Uterus (tissue), 4 donors: ENCODE data around the gene ZCCHC18. TPM values are rescaled to one million over a fixed set of nuclear protein-coding genes. Genes with fewer than 3 reads are reported as not detected.

Experiments
- DNase-seq, 2 donors: peaks; one replicate each; pipeline ENCODE4 v3.0.0-alpha.2; 2019 to 2020
- H3K27ac ChIP-seq, 2 donors: fragments of 200-600 bp; sonication (generic); 1 replicate in 1 of 2; 2 replicates in 1 of 2; pipeline ENCODE4 v1.5.1; 2016 to 2018
- H3K27me3 ChIP-seq, 2 donors: fragments of 200-600 bp; sonication (generic); one replicate each; pipeline ENCODE4 v1.5.1; 2018 to 2019; ENCODE audit warnings: control low read depth in 1 of 2
- H3K36me3 ChIP-seq, 2 donors: fragments of 200-600 bp; sonication (generic); one replicate each; pipeline ENCODE4 v1.5.1; 2019; ENCODE audit warnings: control low read depth in 1 of 2
- H3K4me1 ChIP-seq, 2 donors: fragments of 200-600 bp; sonication (generic); one replicate each; pipeline ENCODE4 v1.5.1; 2018 to 2019; ENCODE audit warnings: control low read depth in 1 of 2
- H3K4me3 ChIP-seq, 2 donors: fragments of 200-600 bp; sonication (generic); 1 replicate in 1 of 2; 2 replicates in 1 of 2; pipeline ENCODE4 v1.5.1; 2018 to 2019; ENCODE audit warnings: mild to moderate bottlenecking in 1 of 2
- H3K9me3 ChIP-seq, 2 donors: fragments of 200-600 bp; sonication (generic); one replicate each; pipeline ENCODE4 v1.5.1; 2019; ENCODE audit warnings: control low read depth in 1 of 2
- POLR2A ChIP-seq, 2 donors: fragments of 450-650 bp; IDR thresholded peaks; one replicate each; pipeline ENCODE4 v1.6.1; 2016; ENCODE audit warnings: antibody characterized with exemption in 2 of 2, mild to moderate bottlenecking in 1 of 2, moderate library complexity in 1 of 2
- intact Hi-C: fragments of 100-400 bp; cut with DNase I; formaldehyde crosslinking; loops from one replicate; pipeline ENCODE4 v1.15.1; 2023; ENCODE audit warnings: low total_unique reads
- total RNA-seq, 4 donors: library from RNA; depleted of rRNA in 3 of 4; stranded (reverse); fragments of >200 nt in 3 of 4; gene quantifications; one replicate each; pipeline versions ENCODE4 v1.1.0 to v1.2.4, GENCODE V29; 2014 to 2023
- TF ChIP-seq, protein P1 (sequence below), 4 experiments: fragments of 200-600 bp in 2 of 4; fragments of 450-650 bp in 2 of 4; sonication (generic) in 2 of 4; IDR thresholded peaks; one replicate each; pipeline ENCODE4 v1.5.1; 2016 to 2019; ENCODE audit warnings: antibody characterized with exemption in 4 of 4, mild to moderate bottlenecking in 2 of 4, moderate library complexity in 1 of 4
- donor health status: DM: yes; HTN: yes; CAD: no.

Gene ZCCHC18
- total RNA-seq, 4 donors from 2014 or later, result 3.7 to 7.2 TPM; not detected in 2

DNA sequence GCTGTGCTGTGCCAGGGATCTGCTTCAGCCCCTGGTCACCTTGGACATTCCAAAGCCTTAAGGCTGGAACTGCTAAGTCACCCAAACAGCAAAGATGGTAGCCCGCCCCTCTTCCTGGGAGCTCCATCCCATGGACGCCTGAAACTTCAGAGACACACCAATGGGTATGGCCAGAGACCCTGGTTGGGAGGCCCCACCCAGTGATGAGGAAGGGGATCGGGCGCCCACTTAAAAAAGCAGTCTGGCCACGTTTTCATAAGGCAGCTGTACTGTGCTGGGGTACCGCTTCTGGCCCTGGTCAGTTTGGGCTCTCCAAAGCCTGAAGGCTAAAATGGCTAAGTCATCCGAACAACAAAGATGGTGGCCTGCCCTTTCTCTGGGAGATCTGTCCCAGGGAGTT, 26.8 kb upstream of the ZCCHC18 start:
- DNase-seq, result no peak
- Histone ChIP-seq H3K27ac (no peak overlapping the region), H3K4me1 (no peaks in the 10 kb centered on the region), H3K9me3 (no peaks in the 10 kb centered on the region), H3K36me3 (no peaks in the 10 kb centered on the region), H3K4me3 (no peak overlapping the region), H3K27me3 (peaks cover 0 to under 1% of the 10 kb centered on the region in 2 donors)
- intact Hi-C loops, result no loop called here
- TF ChIP-seq, protein P1, sequence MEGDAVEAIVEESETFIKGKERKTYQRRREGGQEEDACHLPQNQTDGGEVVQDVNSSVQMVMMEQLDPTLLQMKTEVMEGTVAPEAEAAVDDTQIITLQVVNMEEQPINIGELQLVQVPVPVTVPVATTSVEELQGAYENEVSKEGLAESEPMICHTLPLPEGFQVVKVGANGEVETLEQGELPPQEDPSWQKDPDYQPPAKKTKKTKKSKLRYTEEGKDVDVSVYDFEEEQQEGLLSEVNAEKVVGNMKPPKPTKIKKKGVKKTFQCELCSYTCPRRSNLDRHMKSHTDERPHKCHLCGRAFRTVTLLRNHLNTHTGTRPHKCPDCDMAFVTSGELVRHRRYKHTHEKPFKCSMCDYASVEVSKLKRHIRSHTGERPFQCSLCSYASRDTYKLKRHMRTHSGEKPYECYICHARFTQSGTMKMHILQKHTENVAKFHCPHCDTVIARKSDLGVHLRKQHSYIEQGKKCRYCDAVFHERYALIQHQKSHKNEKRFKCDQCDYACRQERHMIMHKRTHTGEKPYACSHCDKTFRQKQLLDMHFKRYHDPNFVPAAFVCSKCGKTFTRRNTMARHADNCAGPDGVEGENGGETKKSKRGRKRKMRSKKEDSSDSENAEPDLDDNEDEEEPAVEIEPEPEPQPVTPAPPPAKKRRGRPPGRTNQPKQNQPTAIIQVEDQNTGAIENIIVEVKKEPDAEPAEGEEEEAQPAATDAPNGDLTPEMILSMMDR (IDR thresholded peaks at IDR 0.05), result no peak
- no peak for TF ChIP-seq POLR2A (IDR thresholded peaks at IDR 0.05)

DNA sequence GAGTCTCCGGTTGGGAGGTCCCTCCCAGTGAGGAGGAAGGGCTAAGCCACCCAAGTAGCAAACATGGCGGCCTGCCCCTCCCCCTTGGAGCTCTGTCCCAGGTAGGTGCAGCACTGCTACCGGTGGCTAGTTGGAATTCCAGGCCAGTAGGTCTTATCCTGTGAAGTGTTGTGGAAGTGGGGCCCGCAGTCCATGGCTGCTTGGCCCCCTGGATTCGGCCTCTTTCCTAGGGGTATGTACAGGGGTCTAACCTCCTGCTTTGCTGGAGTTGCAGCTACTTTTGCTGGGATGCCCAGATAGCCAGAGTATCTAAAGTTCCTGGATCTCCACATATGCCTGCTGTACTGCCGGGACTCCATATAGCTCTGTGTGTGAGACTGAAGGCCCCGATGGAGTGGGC, 26.4 kb upstream of the ZCCHC18 start:
- no peak for TF ChIP-seq POLR2A (IDR thresholded peaks at IDR 0.05)
- TF ChIP-seq, protein P1 (IDR thresholded peaks at IDR 0.05), result no peak
- no peak for DNase-seq
- Histone ChIP-seq H3K9me3 (no peaks in the 10 kb centered on the region), H3K27ac (no peak overlapping the region), H3K36me3 (no peaks in the 10 kb centered on the region), H3K4me1 (no peaks in the 10 kb centered on the region), H3K4me3 (no peak overlapping the region), H3K27me3 (peaks cover 0 to 5% of the 10 kb centered on the region in 2 donors)
- intact Hi-C loops, result no loop called here

DNA sequence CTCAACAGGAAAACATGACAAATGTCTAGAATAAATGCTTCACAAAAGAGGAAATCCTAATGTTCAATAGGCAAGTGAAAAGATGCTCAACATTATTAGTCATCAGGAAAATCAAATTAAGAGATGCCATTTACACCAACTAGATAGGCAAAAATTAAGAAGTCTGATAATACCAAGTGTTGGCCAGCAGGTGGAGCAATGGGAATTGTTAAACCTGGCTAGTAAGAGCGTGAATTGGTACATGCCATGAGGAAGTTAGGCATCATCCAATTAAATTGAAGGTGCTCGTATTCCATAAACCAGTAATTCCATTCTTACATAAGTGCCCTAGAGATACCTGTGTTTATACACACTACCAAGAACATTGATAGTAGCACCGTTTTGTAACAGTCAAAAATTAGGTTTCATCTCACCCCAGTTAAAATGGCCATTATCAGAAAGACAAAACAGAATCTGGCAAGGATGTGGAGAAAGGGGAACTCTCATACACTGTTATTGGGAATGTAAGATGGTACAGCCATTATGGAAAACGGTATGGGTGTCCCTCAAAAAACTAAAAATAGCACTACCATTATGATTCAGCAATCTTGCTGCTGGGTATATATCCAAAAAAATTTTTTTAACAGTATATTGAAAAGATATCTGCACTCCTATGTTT, 14.0 kb upstream of the ZCCHC18 start:
- DNase-seq, result peak; percentile 32 to 56
- TF ChIP-seq, protein P1 (IDR thresholded peaks at IDR 0.05), result peak; percentile 55 to 66 (median 62)
- TF ChIP-seq POLR2A (IDR thresholded peaks at IDR 0.05), result no peak
- no peak overlapping the region for H3K27ac ChIP-seq
- H3K4me1 ChIP-seq, result no peaks in the 10 kb centered on the region
- no peak overlapping the region for H3K4me3 ChIP-seq
- intact Hi-C loops, result no loop called here
- peaks cover 0 to 10% of the 10 kb centered on the region in 2 donors for H3K27me3 ChIP-seq
- no peaks in the 10 kb centered on the region for H3K9me3 ChIP-seq
- H3K36me3 ChIP-seq, result no peaks in the 10 kb centered on the region

DNA sequence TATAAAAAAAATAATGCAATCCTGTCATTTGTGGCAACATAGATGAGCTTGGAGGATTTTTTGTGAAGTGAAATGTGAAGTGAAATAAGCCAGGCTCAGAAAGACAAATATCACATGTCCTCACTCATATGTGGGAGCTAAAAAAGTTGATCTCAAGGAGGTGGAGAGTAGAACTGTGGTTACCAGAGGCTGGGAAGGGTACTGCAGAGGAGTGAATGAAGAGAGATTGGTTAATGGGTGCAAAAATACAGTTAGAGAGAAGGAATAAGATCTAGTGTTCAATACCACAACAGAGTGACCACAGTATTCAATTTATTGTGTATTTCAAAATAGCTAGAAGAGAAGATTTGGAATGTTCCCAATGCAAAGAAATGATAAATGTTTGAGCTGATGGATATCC, 13.4 kb upstream of the ZCCHC18 start:
- no peak overlapping the region for H3K27ac ChIP-seq
- no peak for DNase-seq
- no peaks in the 10 kb centered on the region for H3K36me3 ChIP-seq
- H3K4me1 ChIP-seq, result no peaks in the 10 kb centered on the region
- no peak overlapping the region for H3K4me3 ChIP-seq
- H3K9me3 ChIP-seq, result no peaks in the 10 kb centered on the region
- peaks cover 0 to 10% of the 10 kb centered on the region in 2 donors for H3K27me3 ChIP-seq
- intact Hi-C loops, result no loop called here
- TF ChIP-seq, protein P1 (IDR thresholded peaks at IDR 0.05), result no peak
- no peak for TF ChIP-seq POLR2A (IDR thresholded peaks at IDR 0.05)

DNA sequence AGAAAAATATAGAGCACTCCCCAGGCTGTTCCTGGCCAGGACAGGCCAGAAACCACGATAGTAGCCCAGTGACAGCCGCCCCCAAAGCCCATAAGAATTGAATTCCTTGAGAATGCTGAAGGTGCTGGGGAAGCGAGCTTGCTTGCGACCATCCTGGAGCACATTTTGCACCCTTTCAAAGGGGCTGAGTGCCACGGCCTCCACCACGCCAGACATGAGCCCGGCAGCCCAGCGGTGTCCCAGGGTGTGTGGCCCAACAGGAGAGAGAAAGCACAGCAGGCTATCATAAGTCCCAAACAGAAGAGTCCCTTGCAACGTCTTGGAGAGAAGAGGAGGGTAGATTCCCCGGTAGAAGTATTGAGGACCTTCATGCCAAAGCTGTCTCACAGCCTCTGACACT, 7.6 kb upstream of the ZCCHC18 start:
- intact Hi-C loops, result no loop called here
- Histone ChIP-seq H3K27me3 (no peaks in the 10 kb centered on the region), H3K9me3 (no peaks in the 10 kb centered on the region), H3K36me3 (no peaks in the 10 kb centered on the region), H3K4me1 (no peaks in the 10 kb centered on the region), H3K4me3 (no peak overlapping the region), H3K27ac (no peak overlapping the region)
- TF ChIP-seq, protein P1 (IDR thresholded peaks at IDR 0.05), result no peak
- no peak for TF ChIP-seq POLR2A (IDR thresholded peaks at IDR 0.05)
- no peak for DNase-seq
